Endothelial cell of umbilical vein (primary cell): ENCODE data around the gene NBPF11.
"Not testable (repeated sequence)": the region's sequence is repeated elsewhere in the genome, so short reads cannot be mapped to it uniquely, and the experiment has no call there.

Source experiments
- POLR2A ChIP-seq: IDR thresholded peaks from 2 replicates; pipeline ENCODE4 v1.6.1; 2012; ENCODE audit warnings: low read depth, mild to moderate bottlenecking, control low read depth, low read length
- TF ChIP-seq, protein P1 (sequence below), 2 donors: IDR thresholded peaks; 1 replicate in 1 of 2; 2 replicates in 1 of 2; pipeline ENCODE4 v1.5.1; 2011; ENCODE audit warnings: low read length in 2 of 2, mild to moderate bottlenecking in 2 of 2, moderate library complexity in 2 of 2, control low read depth in 1 of 2, inconsistent platforms in 1 of 2, low read depth in 1 of 2; ENCODE audit not compliant: insufficient read depth in 1 of 2; ENCODE audit errors: extremely low read depth in 1 of 2
- TF ChIP-seq, protein P2 (sequence below): IDR thresholded peaks from 2 replicates; pipeline ENCODE4 v1.6.1; 2011; ENCODE audit not compliant: insufficient read depth, insufficient read length

DNA sequence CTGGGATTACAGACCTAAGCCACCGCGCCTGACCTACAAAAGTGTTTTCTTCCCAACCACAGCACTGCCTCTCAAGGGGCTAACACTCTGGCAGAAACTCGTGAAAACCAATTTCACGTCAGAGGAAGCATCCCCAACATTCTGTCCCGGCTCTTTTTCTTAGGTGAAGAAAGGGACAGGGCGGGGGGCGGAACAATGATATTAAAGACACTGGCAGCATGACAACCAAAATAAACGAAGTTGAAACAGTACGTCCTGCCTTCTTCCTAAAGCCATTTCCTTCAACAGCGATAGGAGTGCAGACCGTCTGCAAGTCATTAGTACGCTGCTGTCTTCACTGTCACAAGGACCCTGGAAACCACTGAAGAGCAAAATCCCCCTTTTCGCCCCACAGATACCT lies 74.0 kb downstream of the NBPF11 start:
- not testable (repeated sequence) for TF ChIP-seq POLR2A
- TF ChIP-seq, protein P1, sequence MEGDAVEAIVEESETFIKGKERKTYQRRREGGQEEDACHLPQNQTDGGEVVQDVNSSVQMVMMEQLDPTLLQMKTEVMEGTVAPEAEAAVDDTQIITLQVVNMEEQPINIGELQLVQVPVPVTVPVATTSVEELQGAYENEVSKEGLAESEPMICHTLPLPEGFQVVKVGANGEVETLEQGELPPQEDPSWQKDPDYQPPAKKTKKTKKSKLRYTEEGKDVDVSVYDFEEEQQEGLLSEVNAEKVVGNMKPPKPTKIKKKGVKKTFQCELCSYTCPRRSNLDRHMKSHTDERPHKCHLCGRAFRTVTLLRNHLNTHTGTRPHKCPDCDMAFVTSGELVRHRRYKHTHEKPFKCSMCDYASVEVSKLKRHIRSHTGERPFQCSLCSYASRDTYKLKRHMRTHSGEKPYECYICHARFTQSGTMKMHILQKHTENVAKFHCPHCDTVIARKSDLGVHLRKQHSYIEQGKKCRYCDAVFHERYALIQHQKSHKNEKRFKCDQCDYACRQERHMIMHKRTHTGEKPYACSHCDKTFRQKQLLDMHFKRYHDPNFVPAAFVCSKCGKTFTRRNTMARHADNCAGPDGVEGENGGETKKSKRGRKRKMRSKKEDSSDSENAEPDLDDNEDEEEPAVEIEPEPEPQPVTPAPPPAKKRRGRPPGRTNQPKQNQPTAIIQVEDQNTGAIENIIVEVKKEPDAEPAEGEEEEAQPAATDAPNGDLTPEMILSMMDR (IDR thresholded peaks at IDR 0.05; ENCODE audit: extremely low read depth in 1 of 2, insufficient read depth in 1 of 2, low read depth in 1 of 2, low read length in 2 of 2): not testable (repeated sequence)
- TF ChIP-seq, protein P2, sequence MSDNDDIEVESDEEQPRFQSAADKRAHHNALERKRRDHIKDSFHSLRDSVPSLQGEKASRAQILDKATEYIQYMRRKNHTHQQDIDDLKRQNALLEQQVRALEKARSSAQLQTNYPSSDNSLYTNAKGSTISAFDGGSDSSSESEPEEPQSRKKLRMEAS: not testable (repeated sequence)
